H1 (cell line): Measurements from ENCODE around the gene HSPB1. TPM values are rescaled to one million over a fixed set of nuclear protein-coding genes. Genes with fewer than 3 reads are reported as not detected.

Source experiments
- CTCF ChIA-PET: fragments of 300-600 bp; sonication (Branson Sonifier 250); formaldehyde crosslinking; loops from one replicate; lab custom pipeline; 2021; ENCODE audit not compliant: partially characterized antibody; lab: Charles Lee
- POLR2A ChIA-PET: fragments of 300-600 bp; sonication (Branson Sonifier 250); formaldehyde crosslinking; loops from one replicate; lab custom pipeline; 2021; ENCODE audit warnings: inconsistent platforms; ENCODE audit not compliant: partially characterized antibody; lab: Charles Lee
- DNase-seq, 2 experiments: peaks; one replicate each; pipeline versions ENCODE4 v3.0.0 to v3.0.0-alpha.2; 2010 to 2022; ENCODE audit warnings: low spot score in 2 of 2, low read depth in 1 of 2, mixed read lengths in 1 of 2
- FAIRE-seq: peaks from 2 replicates; lab custom pipeline; 2011; peaks lifted over from hg19 to GRCh38; lab: Jason Lieb, UNC
- H2AFZ ChIP-seq: 2 replicates; pipeline ENCODE4 v1.8.1; 2012; ENCODE audit warnings: low read length, inconsistent platforms
- H2AK5ac ChIP-seq: 2 replicates; pipeline ENCODE4 v1.6.1; 2013; ENCODE audit warnings: low read depth, low read length
- H2BK120ac ChIP-seq: replicated peaks from 2 replicates; pipeline ENCODE3; 2013; ENCODE audit warnings: low read depth, low read length, inconsistent platforms
- H2BK12ac ChIP-seq: 2 replicates; pipeline ENCODE4 v1.6.1; 2013; ENCODE audit warnings: low read depth, low read length
- H2BK15ac ChIP-seq: 2 replicates; pipeline ENCODE4 v1.6.1; 2013; ENCODE audit warnings: low read length
- H2BK20ac ChIP-seq: 2 replicates; pipeline ENCODE4 v1.6.1; 2013; ENCODE audit warnings: low read length
- H2BK5ac ChIP-seq: 2 replicates; pipeline ENCODE4 v1.6.1; 2013; ENCODE audit warnings: low read depth, low read length
- H3K14ac ChIP-seq: 2 replicates; pipeline ENCODE4 v1.6.1; 2013; ENCODE audit warnings: inconsistent platforms; ENCODE audit not compliant: insufficient read length
- H3K18ac ChIP-seq: 2 replicates; pipeline ENCODE4 v1.6.1; 2013; ENCODE audit warnings: low read length; ENCODE audit errors: extremely low read depth
- H3K23ac ChIP-seq: 2 replicates; pipeline ENCODE4 v1.6.1; 2013; ENCODE audit warnings: inconsistent platforms; ENCODE audit not compliant: insufficient read length
- H3K23me2 ChIP-seq: 2 replicates; pipeline ENCODE4 v1.6.1; 2013; ENCODE audit warnings: low read depth, low read length
- H3K27ac ChIP-seq: 2 replicates; pipeline ENCODE4 v1.6.1; 2011; ENCODE audit warnings: low read depth, low read length, inconsistent platforms
- H3K27me3 ChIP-seq, 4 experiments: replicated peaks in 1 of 4; 1 replicate in 1 of 4; 2 replicates in 3 of 4; pipeline versions ENCODE4 v1.6.1 to v1.8.1; 2011 to 2013; ENCODE audit warnings: low read length in 3 of 4, mild to moderate bottlenecking in 3 of 4, inconsistent platforms in 2 of 4, mixed read lengths in 2 of 4, moderate library complexity in 1 of 4; ENCODE audit not compliant: control insufficient read depth in 3 of 4, insufficient read depth in 3 of 4; ENCODE audit errors: extremely low read depth in 1 of 4
- H3K36me3 ChIP-seq, 4 experiments: 2 replicates each; pipeline versions ENCODE4 v1.6.1 to v1.8.1; 2011 to 2013; ENCODE audit warnings: mild to moderate bottlenecking in 4 of 4, low read length in 3 of 4, moderate library complexity in 2 of 4, control low read depth in 1 of 4, inconsistent platforms in 1 of 4; ENCODE audit not compliant: insufficient read depth in 4 of 4, control insufficient read depth in 2 of 4
- H3K4ac ChIP-seq: replicated peaks from 2 replicates; pipeline ENCODE3; 2013; ENCODE audit warnings: low read length, low read depth, mixed read lengths, inconsistent platforms; ENCODE audit not compliant: insufficient read length
- H3K4me1 ChIP-seq, 4 experiments: replicated peaks in 1 of 4; 1 replicate in 1 of 4; 2 replicates in 3 of 4; pipeline versions ENCODE4 v1.6.1 to v1.8.1; 2011 to 2013; ENCODE audit warnings: low read length in 3 of 4, inconsistent platforms in 2 of 4, mixed read lengths in 1 of 4; ENCODE audit not compliant: insufficient read depth in 4 of 4, control insufficient read depth in 3 of 4
- H3K4me2 ChIP-seq, 2 experiments: 2 replicates each; pipeline versions ENCODE4 v1.6.1 to v1.8.1; 2011 to 2013; ENCODE audit warnings: low read depth in 2 of 2, low read length in 2 of 2, control low read depth in 1 of 2, inconsistent platforms in 1 of 2, mild to moderate bottlenecking in 1 of 2; ENCODE audit not compliant: insufficient read depth in 1 of 2
- H3K4me3 ChIP-seq, 4 experiments: fragments of 200-600, 300-600 bp in 1 of 4; sonication (generic), shearing (Covaris generic), sonication (Bioruptor Twin) in 1 of 4; 2 replicates each; pipeline versions ENCODE4 v1.5.1 to v1.8.1; 2011 to 2016; ENCODE audit warnings: low read length in 4 of 4, low read depth in 3 of 4, control low read depth in 2 of 4, inconsistent platforms in 2 of 4, mild to moderate bottlenecking in 2 of 4, mixed read lengths in 1 of 4, moderate library complexity in 1 of 4; ENCODE audit not compliant: insufficient read depth in 2 of 4; ENCODE audit errors: extremely low read depth in 1 of 4
- H3K56ac ChIP-seq: replicated peaks from 2 replicates; pipeline ENCODE3; 2013; ENCODE audit warnings: low read depth, mild to moderate bottlenecking, mixed read lengths, low read length, inconsistent platforms; ENCODE audit not compliant: insufficient read length
- H3K79me1 ChIP-seq: 2 replicates; pipeline ENCODE4 v1.6.1; 2013; ENCODE audit warnings: low read depth, low read length, control low read depth
- H3K79me2 ChIP-seq, 2 experiments: 2 replicates each; pipeline versions ENCODE4 v1.6.1 to v1.8.1; 2012 to 2013; ENCODE audit warnings: low read length in 2 of 2, mild to moderate bottlenecking in 2 of 2, inconsistent platforms in 1 of 2; ENCODE audit not compliant: insufficient read depth in 2 of 2, control insufficient read depth in 1 of 2
- H3K9ac ChIP-seq, 4 experiments: replicated peaks in 1 of 4; 1 replicate in 1 of 4; 2 replicates in 3 of 4; pipeline versions ENCODE4 v1.6.1 to v1.8.1; 2011 to 2013; ENCODE audit warnings: low read depth in 3 of 4, low read length in 3 of 4, control low read depth in 2 of 4, mild to moderate bottlenecking in 2 of 4, moderate library complexity in 2 of 4, inconsistent platforms in 1 of 4; ENCODE audit errors: extremely low read depth in 1 of 4
- H3K9me3 ChIP-seq, 2 experiments: 2 replicates each; pipeline versions ENCODE4 v1.6.1 to v1.8.1; 2012 to 2013; ENCODE audit warnings: mild to moderate bottlenecking in 2 of 2, moderate library complexity in 2 of 2, control low read depth in 1 of 2, inconsistent platforms in 1 of 2, low read depth in 1 of 2, low read length in 1 of 2, mixed read lengths in 1 of 2; ENCODE audit not compliant: insufficient read depth in 2 of 2
- H4K20me1 ChIP-seq, 2 experiments: replicated peaks in 1 of 2; 2 replicates each; pipeline versions ENCODE3 to v1.8.1; 2011 to 2013; ENCODE audit warnings: inconsistent platforms in 2 of 2, low read length in 2 of 2, mild to moderate bottlenecking in 1 of 2; ENCODE audit not compliant: insufficient read depth in 2 of 2, control insufficient read depth in 1 of 2
- H4K5ac ChIP-seq: 2 replicates; pipeline ENCODE4 v1.6.1; 2013; ENCODE audit warnings: low read length, low read depth, mixed read lengths, inconsistent platforms; ENCODE audit not compliant: insufficient read length
- H4K8ac ChIP-seq: 2 replicates; pipeline ENCODE4 v1.8.0; 2013; ENCODE audit warnings: mild to moderate bottlenecking, moderate library complexity, low read length, inconsistent platforms; ENCODE audit not compliant: insufficient read depth; ENCODE audit errors: extremely low read depth
- H4K91ac ChIP-seq: replicated peaks from 2 replicates; pipeline ENCODE3; 2013; ENCODE audit warnings: low read length, mixed read lengths, inconsistent platforms; ENCODE audit not compliant: insufficient read length
- ASH2L ChIP-seq: fragments of 200-600, 300-600 bp; sonication (generic); IDR thresholded peaks from one replicate; pipeline ENCODE4 v1.7.1; 2017; ENCODE audit warnings: low read length
- BCL11A ChIP-seq, 2 experiments: IDR thresholded peaks; one replicate each; pipeline ENCODE4 v1.6.1; 2011; ENCODE audit warnings: low read depth in 2 of 2, low read length in 2 of 2, mild to moderate bottlenecking in 2 of 2
- CEBPB ChIP-seq: IDR thresholded peaks from 2 replicates; pipeline ENCODE4 v1.6.1; 2012; ENCODE audit warnings: low read depth, low read length
- CREB1 ChIP-seq: IDR thresholded peaks from 2 replicates; pipeline ENCODE4 v1.6.1; 2012; ENCODE audit warnings: inconsistent platforms
- JUND ChIP-seq: IDR thresholded peaks from 2 replicates; pipeline ENCODE4 v1.6.1; 2011; ENCODE audit warnings: mild to moderate bottlenecking, improper control_type of control experiment, low read length
- MAFK ChIP-seq: IDR thresholded peaks from 2 replicates; pipeline ENCODE4 v1.6.1; 2012; ENCODE audit warnings: low read depth, mild to moderate bottlenecking, improper control_type of control experiment, low read length
- POU5F1 ChIP-seq: IDR thresholded peaks from 2 replicates; pipeline ENCODE4 v1.6.1; 2011; ENCODE audit warnings: low read depth, mild to moderate bottlenecking, low read length, moderate library complexity
- RNF2 ChIP-seq: fragments of 200-900, 300-1000 bp; sonication (generic); IDR thresholded peaks from 2 replicates; pipeline ENCODE4 v1.7.1; 2016; ENCODE audit warnings: borderline replicate concordance, low read depth, mild to moderate bottlenecking, antibody characterized with exemption, low read length; ENCODE audit not compliant: poor library complexity, severe bottlenecking; ENCODE audit errors: missing control alignments
- RXRA ChIP-seq: IDR thresholded peaks from 2 replicates; pipeline ENCODE4 v1.6.1; 2011; ENCODE audit warnings: low read depth, mild to moderate bottlenecking, low read length, moderate library complexity; ENCODE audit not compliant: insufficient read depth
- SIX5 ChIP-seq: IDR thresholded peaks from 2 replicates; pipeline ENCODE4 v1.6.1; 2011; ENCODE audit warnings: mild to moderate bottlenecking, low read depth, low read length
- SP1 ChIP-seq: IDR thresholded peaks from 2 replicates; pipeline ENCODE4 v1.6.1; 2011; ENCODE audit warnings: low read depth, low read length
- SP2 ChIP-seq: IDR thresholded peaks from 2 replicates; pipeline ENCODE4 v1.6.1; 2012; ENCODE audit warnings: mild to moderate bottlenecking, low read length, inconsistent platforms
- SRF ChIP-seq: IDR thresholded peaks from 2 replicates; pipeline ENCODE4 v1.6.1; 2011; ENCODE audit warnings: mild to moderate bottlenecking, low read depth, low read length, moderate library complexity
- SUZ12 ChIP-seq: fragments of 200-600 bp; sonication (generic); IDR thresholded peaks from 2 replicates; pipeline ENCODE4 v1.6.1; 2012; ENCODE audit warnings: mild to moderate bottlenecking, inconsistent platforms, low read length, moderate library complexity, mixed read lengths
- TAF7 ChIP-seq: optimal IDR thresholded peaks from 2 replicates; pipeline ENCODE3; 2011; ENCODE audit warnings: low read depth, mild to moderate bottlenecking, inconsistent platforms, low read length, moderate library complexity, borderline replicate concordance
- TEAD4 ChIP-seq: IDR thresholded peaks from 2 replicates; pipeline ENCODE4 v1.6.1; 2012; ENCODE audit warnings: low read depth, low read length, inconsistent platforms, mixed read lengths
- WGBS, 2 experiments: shearing (Covaris generic) in 1 of 2; methylation state at CpG; one replicate each; pipeline versions ENCODE4 v1.1.6 to v1.1.7; 2013 to 2015; ENCODE audit warnings: low lambda C conversion rate in 2 of 2, mixed read lengths in 2 of 2, inconsistent platforms in 1 of 2, low coverage in 1 of 2, missing lambda C conversion rate in 1 of 2; ENCODE audit not compliant: insufficient replicate concordance in 2 of 2, insufficient coverage in 1 of 2, insufficient read length in 1 of 2; ENCODE audit errors: extremely low coverage in 1 of 2, missing lambda C conversion rate in 1 of 2; 5-methylcytosine and 5-hydroxymethylcytosine counted together
- polyA plus RNA-seq, 7 experiments: library from polyadenylated mRNA; depleted of rRNA in 3 of 7; stranded (reverse) in 5 of 7; unstranded in 2 of 7; fragments of >200 nt in 5 of 7; fragments of 200-250 nt in 2 of 7; gene quantifications; 1 replicate in 5 of 7; 2 replicates in 1 of 7; 4 replicates in 1 of 7; pipeline versions ENCODE4 v1.2.1 to v1.2.3, GENCODE V29; 2011 to 2013; ENCODE audit warnings: missing spikeins in 2 of 7, mixed read lengths in 2 of 7
- total RNA-seq: library from RNA; stranded (reverse); fragmentation: NEBNext Ultra II Directional; extraction: Animal tissue kit (Norgen Biotek cat#: 25700); gene quantifications from 2 replicates; pipeline ENCODE4 v1.2.1, GENCODE V29; 2021

The HSPB1 gene
- total and polyA plus RNA-seq, 2 of the 8 experiments (the other 6 are each of a cell fraction or from before 2014, with no cell fraction given) = 165 to 254 TPM

GRCh38 chr7:76327610-76328009 lies 25.1 kb downstream of the HSPB1 start:
- H2AK5ac ChIP-seq = no peak overlapping the region
- H3K27ac ChIP-seq = no peak overlapping the region
- peaks cover 0 to 2% (median 0%) of the 10 kb centered on the region in 4 experiments; a peak in 1 of 7 replicates for H3K4me1 ChIP-seq
- H2AFZ ChIP-seq = no peak overlapping the region
- no peaks in the 10 kb centered on the region for H3K23me2 ChIP-seq
- peaks cover 6 to 68% of the 10 kb centered on the region in 2 experiments for H3K79me2 ChIP-seq
- FAIRE-seq (no peak), DNase-seq (no peak)
- H3K56ac ChIP-seq = no peak overlapping the region
- peaks cover 4% of the 10 kb centered on the region for H3K79me1 ChIP-seq
- no peak overlapping the region for H2BK15ac ChIP-seq
- 89% methylated on average over 7 of the region's 7 CpGs; no CpG with 5 or more reads in 1 of the 2 experiments for WGBS, 2 experiments
- H3K9me3 ChIP-seq = no peaks in the 10 kb centered on the region
- no peak overlapping the region for H4K91ac ChIP-seq
- no peak overlapping the region for H3K4me3 ChIP-seq
- H3K14ac ChIP-seq = no peak overlapping the region
- H3K27me3 ChIP-seq = no peaks in the 10 kb centered on the region
- no peak overlapping the region for H2BK120ac ChIP-seq
- no peak overlapping the region for H2BK5ac ChIP-seq
- no peak overlapping the region for H3K23ac ChIP-seq
- H4K8ac ChIP-seq = no peak overlapping the region
- POLR2A ChIA-PET = interaction anchor here (1.2 to 4.2 kb wide), 5 partner anchors 9 to 28 kb away, joined by 3 to 27 read pairs (median 7); no protein-coding TSS in a partner anchor
- H4K20me1 ChIP-seq = peaks cover 29 to 39% of the 10 kb centered on the region in 2 experiments
- CTCF ChIA-PET = interaction anchor here (0.8 to 1.3 kb wide), 2 partner anchors 14 to 21 kb away, joined by 3 to 6 read pairs; no protein-coding TSS in a partner anchor
- peaks cover 22 to 65% (median 48%) of the 10 kb centered on the region in 4 experiments for H3K36me3 ChIP-seq
- no peak overlapping the region for H3K4ac ChIP-seq
- H2BK12ac ChIP-seq = no peak overlapping the region
- no peak overlapping the region for H3K4me2 ChIP-seq
- H3K9ac ChIP-seq = no peak overlapping the region
- no peak overlapping the region for H2BK20ac ChIP-seq
- H4K5ac ChIP-seq = no peak overlapping the region
- no peak overlapping the region for H3K18ac ChIP-seq
- TF ChIP-seq JUND (no peak), SP2 (no peak), SUZ12 (no peak), CEBPB (no peak), SIX5 (no peak), SRF (no peak), CREB1 (no peak), RNF2 (no peak), MAFK (no peak), TEAD4 (no peak), ASH2L (no peak), BCL11A (IDR thresholded peaks at IDR 0.05; ENCODE audit: low read depth in 2 of 2, low read length in 2 of 2) (no peak), POU5F1 (no peak), SP1 (no peak), TAF7 (no peak), RXRA (no peak)
